Choroid plexus epithelial cell (primary cell): Measurements from ENCODE around the gene INCA1.
"Not testable (repeated sequence)": the region's sequence is repeated elsewhere in the genome, so short reads cannot be mapped to it uniquely, and the experiment has no call there.

Source experiments
- DNase-seq: peaks from one replicate; pipeline ENCODE4 v3.0.0-alpha.2; 2010; ENCODE audit warnings: low read depth
- H3K4me3 ChIP-seq: 2 replicates; pipeline ENCODE4 v1.5.1; 2011; ENCODE audit warnings: low read depth, mild to moderate bottlenecking, control low read depth, low read length, moderate library complexity
- TF ChIP-seq, protein P1 (sequence below): conservative IDR thresholded peaks from 2 replicates; pipeline ENCODE4 v1.5.1; 2011; ENCODE audit warnings: low read depth, mild to moderate bottlenecking, control low read depth, inconsistent platforms, low read length, moderate library complexity

The INCA1 gene

DNA sequence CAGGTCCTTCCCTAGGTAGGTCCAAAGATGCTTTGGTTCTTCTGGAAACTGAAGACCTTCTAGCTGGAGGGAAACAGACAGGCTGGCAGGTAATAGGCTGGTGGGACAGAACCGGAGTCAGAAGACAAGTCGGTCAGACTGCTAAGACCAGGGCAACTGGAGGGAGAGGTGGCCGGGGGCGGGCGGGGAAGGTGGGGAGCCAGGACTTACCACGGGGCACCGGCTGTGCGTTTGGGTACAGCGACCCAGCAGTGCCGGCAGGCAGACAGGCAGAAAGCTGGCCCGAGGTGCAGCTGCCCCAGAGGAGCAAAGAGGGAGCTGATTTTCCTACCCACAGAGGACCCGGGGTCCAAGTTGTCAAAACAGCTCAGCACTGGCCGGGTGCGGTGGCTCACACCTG lies 37.3 kb upstream of the INCA1 start:
- DNase-seq: no peak
- TF ChIP-seq, protein P1, sequence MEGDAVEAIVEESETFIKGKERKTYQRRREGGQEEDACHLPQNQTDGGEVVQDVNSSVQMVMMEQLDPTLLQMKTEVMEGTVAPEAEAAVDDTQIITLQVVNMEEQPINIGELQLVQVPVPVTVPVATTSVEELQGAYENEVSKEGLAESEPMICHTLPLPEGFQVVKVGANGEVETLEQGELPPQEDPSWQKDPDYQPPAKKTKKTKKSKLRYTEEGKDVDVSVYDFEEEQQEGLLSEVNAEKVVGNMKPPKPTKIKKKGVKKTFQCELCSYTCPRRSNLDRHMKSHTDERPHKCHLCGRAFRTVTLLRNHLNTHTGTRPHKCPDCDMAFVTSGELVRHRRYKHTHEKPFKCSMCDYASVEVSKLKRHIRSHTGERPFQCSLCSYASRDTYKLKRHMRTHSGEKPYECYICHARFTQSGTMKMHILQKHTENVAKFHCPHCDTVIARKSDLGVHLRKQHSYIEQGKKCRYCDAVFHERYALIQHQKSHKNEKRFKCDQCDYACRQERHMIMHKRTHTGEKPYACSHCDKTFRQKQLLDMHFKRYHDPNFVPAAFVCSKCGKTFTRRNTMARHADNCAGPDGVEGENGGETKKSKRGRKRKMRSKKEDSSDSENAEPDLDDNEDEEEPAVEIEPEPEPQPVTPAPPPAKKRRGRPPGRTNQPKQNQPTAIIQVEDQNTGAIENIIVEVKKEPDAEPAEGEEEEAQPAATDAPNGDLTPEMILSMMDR: no peak
- no peak overlapping the region for H3K4me3 ChIP-seq

DNA sequence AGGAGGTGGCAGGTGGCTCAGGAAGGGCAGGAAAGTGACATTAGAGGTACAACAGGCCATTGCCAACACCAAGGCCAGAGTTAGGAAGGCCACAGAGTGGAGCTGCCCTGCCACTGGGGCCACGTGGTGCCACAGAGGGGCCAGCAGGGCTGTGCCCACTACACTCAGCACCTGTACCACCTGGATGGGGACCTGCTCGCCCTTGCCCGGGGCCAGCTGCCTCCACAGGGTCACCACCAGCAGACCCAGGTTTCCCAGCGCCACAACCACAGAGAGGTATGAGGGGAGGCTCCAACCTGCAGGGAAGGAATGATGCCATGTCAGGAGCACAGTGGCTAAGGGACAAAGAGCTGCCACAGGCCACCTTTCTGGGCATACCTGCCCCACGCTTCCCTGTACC lies 36.7 kb upstream of the INCA1 start:
- TF ChIP-seq, protein P1: no peak
- no peak overlapping the region for H3K4me3 ChIP-seq
- DNase-seq: no peak

DNA sequence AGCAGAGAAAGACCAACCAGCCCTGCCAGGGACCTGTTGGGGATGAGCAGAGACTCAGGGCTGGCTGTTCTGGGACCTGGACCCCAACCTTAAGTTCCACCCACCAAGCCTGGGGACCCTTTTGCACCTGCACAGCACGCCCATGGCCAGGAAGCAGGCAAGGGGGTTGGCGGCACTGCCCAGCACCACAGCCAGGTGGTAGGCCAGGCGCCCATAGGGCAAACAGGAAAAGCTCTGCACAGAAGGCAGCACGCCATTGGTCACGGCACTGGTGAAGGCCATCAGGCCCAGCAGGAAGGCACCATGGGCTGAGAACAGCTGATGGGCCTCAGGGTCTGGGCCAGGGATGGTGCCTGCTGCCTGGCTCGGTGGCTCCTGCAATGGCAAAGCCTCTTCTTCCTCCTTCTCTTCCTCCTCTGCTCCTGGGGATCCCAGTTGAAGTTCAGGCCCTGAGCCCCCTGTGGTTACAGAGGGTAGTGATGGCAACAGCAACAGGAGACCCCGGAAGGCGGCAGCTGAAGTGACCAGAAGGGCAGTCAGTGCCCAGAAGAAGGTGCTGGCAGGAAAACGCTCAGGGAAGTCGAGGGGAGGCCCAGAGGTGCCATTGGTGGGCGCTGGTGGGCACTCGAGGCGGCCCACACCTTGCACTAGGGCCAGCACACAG lies 36.2 kb upstream of the INCA1 start:
- TF ChIP-seq, protein P1: no peak
- no peak for DNase-seq
- H3K4me3 ChIP-seq: no peak overlapping the region

DNA sequence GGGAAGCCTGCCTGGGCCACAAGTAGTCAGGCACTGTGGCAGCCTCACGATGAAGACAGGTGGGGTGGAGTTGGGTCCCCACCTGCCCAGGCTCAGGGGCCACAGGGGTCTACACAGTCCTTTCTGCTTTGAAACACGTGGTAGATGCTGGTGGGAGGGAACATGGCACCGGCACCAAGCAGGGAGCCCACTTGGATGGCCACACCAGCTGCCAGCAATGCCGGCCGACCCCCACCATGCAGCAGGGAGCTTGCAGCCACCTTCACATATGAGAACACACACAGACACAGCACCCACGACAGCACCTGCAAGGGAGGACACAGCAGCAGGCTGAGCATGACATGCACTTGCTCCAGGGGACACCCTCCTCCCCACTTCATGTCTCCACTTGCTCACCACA lies 35.5 kb upstream of the INCA1 start:
- TF ChIP-seq, protein P1: no peak
- no peak overlapping the region for H3K4me3 ChIP-seq
- no peak for DNase-seq

DNA sequence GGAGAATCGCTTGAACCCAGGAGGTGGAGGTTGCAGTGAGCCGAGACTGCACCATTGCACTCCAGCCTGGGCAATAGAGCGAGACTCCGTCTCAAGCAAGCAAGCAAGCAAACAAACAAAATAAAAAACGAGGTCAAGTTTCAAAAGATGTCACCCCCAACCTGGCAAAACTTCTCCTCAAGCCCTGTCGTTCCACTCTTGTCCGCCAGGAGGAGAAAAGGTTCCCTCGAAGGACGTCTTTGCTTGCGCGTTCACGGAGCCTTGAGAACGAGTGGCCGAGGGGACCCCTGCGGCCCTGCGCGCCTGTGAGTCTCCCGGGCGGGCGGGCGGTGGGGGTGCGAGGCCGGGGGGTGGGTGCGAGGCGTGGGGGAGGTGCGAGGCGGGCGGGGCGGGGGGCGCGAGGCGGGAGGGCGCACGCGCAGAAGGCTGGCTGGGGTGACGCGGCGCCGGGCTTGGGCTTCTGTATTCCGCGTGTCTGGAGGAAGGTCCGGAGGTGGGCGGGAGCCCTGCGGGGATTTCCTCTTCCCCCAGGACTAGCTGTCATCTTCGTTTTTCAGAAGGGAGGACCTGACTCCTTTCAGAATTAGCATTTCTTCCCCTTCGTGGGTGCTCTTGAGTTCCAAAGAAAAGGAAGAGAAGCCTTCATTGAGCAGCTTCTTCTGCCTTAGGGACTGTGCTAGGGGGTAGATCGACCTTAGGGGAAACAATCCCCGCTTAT lies 34.2 kb upstream of the INCA1 start:
- H3K4me3 ChIP-seq: peak overlapping the region; percentile 45
- DNase-seq: peak; percentile 83
- TF ChIP-seq, protein P1: peak; percentile 82

DNA sequence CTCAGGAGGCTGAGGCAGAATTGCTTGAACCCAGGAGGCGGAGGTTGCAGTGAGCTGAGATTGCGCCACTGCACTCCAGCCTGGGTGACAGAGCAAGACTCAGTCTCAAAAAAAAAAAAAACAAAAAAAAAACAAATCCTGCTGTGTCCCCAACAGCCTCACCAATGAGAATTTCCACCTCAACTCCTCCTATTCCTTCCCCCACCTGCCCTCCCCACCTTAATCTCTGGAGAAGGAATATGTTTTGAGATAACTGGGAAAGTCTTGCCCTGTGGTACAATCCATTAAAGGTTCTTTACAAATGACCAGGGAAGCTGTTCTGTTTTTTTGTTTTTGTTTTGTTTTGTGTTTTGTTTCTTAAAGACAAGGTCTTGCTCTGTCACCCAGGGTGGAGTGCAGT lies 32.8 kb upstream of the INCA1 start:
- H3K4me3 ChIP-seq, DNase-seq: not testable (repeated sequence)

DNA sequence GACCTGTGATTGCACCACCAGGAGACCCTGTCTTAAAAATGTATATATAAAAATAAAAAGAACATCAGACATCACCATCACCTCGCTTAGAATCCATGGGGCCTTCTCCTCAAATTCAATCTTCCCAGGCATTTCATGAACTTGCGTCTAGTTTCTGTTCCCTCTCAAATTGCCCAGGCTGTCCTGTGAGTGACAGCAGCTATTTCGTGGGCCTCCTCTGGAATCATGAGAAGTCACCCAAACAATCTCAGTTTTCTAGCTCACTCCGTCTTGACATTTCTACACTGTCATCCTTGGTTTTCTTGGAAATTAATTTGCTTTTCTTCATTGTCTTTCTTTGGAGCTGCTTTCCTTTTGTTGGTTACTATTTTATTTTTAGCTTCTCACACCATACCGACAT lies 30.6 kb upstream of the INCA1 start:
- TF ChIP-seq, protein P1: no peak
- no peak for DNase-seq
- H3K4me3 ChIP-seq: no peak overlapping the region
